Mesenteric fat pad (tissue), 1 donor: ENCODE results near the gene PRR29. TPM values are rescaled to one million over a fixed set of nuclear protein-coding genes. Genes with fewer than 3 reads are reported as not detected.

Source experiments
- DNase-seq: peaks from one replicate; pipeline ENCODE4 v3.0.0-alpha.2; 2020; ENCODE audit warnings: low spot score
- total RNA-seq: library from RNA; stranded (reverse); fragmentation: NEBNext Ultra II Directional; extraction: Animal tissue kit (Norgen Biotek cat#: 25700); gene quantifications from one replicate; pipeline ENCODE4 v1.2.1, GENCODE V29; 2021
- donor health status: DM: yes; HTN: yes; CAD: no.

Gene PRR29
- total RNA-seq, 1 donor from 2014 or later, result 0.90 TPM

DNA sequence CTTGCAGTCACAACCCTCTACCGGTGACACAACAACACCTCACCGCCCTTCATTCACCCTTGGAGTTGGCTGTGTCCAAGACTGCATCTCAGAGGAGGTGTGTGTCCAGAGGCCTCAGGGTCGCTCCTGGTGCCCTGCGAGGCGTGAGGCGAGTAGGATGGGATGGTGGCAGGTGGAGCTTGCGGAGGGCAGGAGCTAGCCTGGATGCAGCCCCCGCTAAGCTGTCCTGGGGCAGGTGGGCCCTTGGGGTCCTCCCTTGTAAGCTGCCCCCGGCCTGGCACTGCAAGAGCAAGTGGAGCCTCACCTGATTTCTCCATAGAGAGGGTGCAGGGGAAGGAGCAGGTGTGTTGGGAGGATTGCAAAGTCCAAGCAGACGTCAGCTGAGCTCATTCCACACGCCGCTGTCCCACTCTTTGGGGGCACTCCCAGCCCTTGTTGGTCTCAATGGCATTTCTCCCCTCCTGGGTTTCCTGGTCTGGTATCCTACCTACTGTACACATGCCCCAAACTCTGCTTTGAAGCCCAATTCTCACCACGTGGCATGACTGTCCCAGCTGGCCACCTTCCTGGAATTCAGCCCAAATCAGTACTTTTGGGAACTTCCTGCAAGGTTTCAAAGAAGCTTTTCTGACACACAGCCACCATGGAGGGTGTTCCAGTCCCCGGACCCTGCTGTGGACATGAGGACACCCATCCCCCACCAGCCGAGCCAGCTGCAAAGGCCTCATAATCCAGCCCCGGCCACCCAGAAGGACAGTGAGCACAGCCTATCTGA is 40.4 kb downstream of the PRR29 start:
- DNase-seq, result no peak

DNA sequence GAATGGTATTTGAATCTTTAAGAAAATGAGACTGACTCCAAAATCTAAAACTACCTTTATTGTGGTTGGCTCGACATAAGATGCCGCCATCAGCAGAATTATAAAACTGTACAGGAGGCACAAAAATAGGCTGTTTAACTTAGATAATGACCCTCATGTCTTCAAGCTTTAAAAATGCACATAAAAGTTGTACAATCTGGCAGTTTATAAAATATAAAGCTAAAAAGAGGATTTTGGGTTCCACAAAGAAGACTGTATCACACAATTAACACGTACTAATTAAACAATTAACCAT is 40.9 kb downstream of the PRR29 start:
- no peak for DNase-seq

DNA sequence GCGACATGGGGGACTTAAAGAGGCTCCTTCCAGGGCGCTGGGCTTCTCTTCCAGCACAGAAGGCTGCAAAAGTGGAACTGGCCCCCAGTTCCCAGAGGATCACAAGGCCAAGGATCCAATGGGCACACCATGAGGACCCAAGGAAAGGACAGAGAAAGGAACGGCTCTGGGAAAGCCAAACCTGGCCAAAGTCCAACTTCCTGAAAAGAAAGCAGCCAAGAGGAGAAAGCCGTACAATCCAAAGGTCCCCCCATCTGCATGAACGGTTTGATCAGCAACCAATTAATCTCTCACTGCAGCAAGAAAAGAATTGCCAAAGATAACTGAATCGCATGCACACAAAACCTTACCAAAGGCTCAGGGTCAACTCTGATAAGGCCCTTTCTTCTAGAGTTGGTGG is 42.1 kb downstream of the PRR29 start:
- peak; percentile 39 for DNase-seq

DNA sequence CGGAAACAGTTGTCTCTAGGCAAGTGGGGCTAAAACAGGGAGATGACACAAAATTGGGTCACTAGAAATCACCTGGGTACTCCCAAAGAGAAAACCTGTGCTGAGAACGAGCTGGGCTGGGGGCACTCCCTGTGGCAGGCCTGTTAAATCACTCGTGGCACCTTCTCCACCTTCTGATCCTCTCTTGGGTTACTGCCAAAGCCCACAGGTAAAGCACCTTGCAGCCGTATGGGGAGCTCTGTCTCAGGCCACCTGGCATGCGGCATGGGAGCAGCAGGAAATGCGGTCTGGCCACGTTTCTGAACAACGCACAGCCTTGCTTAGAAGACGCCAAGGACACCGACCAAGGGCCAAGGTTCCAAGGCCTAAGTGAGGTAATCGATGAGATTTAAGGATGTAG is 43.8 kb downstream of the PRR29 start:
- DNase-seq, result peak; percentile 45

DNA sequence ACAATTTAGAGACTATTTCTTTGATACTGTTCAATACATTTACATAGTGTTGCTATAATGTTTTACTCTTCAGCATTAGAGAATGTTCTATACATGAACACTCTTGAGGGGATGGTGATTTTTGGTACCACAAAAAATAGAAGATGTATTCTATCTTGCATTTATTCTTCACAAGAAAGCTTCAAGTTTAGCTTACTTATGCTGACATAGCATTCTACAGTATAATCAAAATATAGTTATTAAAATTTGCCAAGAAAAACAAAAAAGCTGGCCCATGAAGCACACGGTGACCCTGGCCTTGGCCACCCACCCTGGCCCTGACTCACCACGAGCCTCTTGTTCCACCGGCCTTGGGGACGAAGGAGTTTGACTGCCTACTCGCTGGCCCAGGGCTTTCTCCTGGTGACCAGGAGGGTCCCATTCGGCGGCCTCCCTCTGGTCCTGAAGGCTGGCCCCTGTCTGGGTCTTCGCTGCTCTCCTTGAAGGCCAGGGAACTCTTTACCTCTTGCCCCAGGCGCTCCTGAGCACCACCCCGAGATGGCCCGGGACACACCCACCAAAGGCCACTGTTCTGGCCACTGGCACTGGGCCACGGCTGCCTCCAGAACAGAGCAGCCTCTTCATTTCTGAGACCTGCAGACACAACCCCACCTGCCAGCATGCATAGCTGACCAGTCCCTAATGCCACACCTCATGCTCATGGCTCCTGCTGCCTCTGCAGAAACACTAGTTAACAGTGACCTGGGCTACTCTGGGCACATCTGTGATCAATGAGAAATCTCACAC is 44.7 kb downstream of the PRR29 start:
- no peak for DNase-seq

DNA sequence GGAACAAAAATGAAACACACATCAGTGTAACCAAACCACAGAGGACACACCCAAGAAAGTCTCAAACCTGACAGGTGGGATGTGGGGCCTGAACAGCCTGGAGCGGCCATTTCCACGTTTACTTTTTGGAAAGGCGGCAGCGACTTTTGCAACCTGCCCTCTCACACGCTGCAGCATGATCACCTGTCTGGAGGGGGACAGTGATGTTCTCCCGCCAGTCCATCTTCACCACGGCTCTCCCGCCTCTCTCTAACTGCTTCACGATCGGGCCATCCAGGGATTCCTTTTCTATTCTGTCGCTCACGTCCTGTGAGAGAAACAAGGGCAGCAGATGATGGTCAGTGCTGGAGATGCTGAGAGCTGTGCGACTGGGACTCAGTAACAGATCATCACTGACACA is 47.0 kb downstream of the PRR29 start:
- DNase-seq, result no peak

DNA sequence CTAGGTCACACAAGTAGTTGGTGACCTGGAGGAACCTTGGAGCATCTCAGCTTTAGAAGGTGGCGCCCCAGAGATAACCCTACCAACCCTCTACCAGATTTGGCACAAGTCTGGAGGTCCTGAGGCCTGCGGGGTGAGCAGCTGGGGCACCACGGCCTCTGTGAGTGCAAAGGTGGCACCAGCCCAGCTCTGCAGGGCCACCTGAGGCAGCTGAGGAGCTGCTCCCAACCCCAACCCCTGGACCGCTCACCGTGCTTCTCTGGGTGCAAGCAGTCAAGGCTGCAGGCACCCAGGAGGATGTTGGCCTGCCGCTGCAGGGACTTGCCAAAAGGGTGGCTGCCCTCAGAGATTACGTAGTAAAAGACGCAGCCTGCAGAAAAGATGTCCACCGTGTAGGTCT is 50.7 kb downstream of the PRR29 start:
- no peak for DNase-seq

DNA sequence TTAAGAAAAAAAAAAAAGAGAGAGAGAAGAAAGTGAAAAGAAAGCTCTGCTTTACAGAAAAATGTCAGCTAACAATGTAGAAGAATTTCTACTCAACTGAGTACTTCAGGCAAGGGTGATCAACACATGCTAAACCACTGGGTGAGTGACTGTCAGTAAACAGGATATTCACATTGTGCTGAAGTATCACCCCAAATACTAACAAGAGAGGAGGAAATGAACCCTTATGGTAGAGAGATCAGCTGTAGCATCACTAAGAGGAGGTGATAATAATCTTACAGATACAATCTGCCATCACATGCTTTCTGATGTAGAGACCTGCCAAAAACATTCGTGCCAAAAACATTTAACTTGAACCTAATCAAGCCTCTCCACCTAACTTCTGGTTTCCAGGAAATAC is 53.0 kb downstream of the PRR29 start:
- no peak for DNase-seq

DNA sequence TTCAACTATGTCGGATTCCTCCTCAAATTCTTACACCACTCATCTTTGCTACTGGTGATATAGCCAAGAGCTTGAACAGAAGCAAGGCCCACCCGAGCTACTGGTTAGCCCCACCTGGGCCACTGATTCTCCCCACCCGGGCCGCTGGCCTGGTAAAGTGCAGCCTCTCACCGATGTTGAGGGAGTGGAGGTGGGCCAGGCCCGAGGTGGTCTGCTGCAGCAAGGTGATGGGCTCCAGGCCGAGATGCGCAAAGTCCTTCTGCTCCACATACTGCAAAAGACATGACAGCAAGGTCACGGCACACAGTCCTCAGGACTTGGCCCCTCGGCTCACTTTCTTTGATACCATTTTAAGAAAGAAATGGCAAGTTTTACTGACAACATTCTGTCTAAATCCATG is 55.0 kb downstream of the PRR29 start:
- peak; percentile 71 for DNase-seq

Other genes starting within 250 kb of the PRR29 start
- gene CCDC47, start 224.8 kb upstream of the PRR29 start, total RNA-seq, result 110 TPM
- 130 TPM for gene DDX42, start 224.2 kb upstream of the PRR29 start, total RNA-seq
- gene PSMC5, start 170.9 kb upstream of the PRR29 start, total RNA-seq, result 115 TPM
- gene FTSJ3, start 170.7 kb upstream of the PRR29 start, total RNA-seq, result 28.8 TPM
- gene SMARCD2, start 155.7 kb upstream of the PRR29 start, total RNA-seq, result 57.4 TPM
- not detected for gene CSH2, start 124.7 kb upstream of the PRR29 start, total RNA-seq
- not detected for gene GH2, start 116.4 kb upstream of the PRR29 start, total RNA-seq
- not detected for gene CSH1, start 101.8 kb upstream of the PRR29 start, total RNA-seq
- gene CSHL1, start 87.1 kb upstream of the PRR29 start, total RNA-seq, result not detected
- not detected for gene GH1, start 79.5 kb upstream of the PRR29 start, total RNA-seq
- gene CD79B, start 66.0 kb upstream of the PRR29 start, total RNA-seq, result 4.3 TPM
- gene SCN4A, start 25.4 kb upstream of the PRR29 start, total RNA-seq, result 27.1 TPM
- 75.2 TPM for gene ICAM2, start 22.3 kb downstream of the PRR29 start, total RNA-seq
- 27.1 TPM for gene ERN1, start 131.8 kb downstream of the PRR29 start, total RNA-seq